Measurements from ENCODE around the gene RNF207.
A peak's percentile ranks its signal among the peaks of the same experiment; 100 is the strongest.

Gene RNF207

GRCh38 chr1:6251681-6252373 lies 45.9 kb downstream of the RNF207 start:
- no peak for DNase-seq

GRCh38 chr1:6252374-6252710 lies 46.4 kb downstream of the RNF207 start:
- no peak for DNase-seq

- no peak for DNase-seq
These were observed 47.5 kb downstream of the RNF207 start for GRCh38 chr1:6253380-6253779.

- no peak for DNase-seq
These were observed 48.8 kb downstream of the RNF207 start for GRCh38 chr1:6254691-6255090.

- no peak for DNase-seq
These were observed 50.7 kb downstream of the RNF207 start for GRCh38 chr1:6256645-6257044.

GRCh38 chr1:6257541-6258069 lies 51.7 kb downstream of the RNF207 start:
- DNase-seq, result no peak

GRCh38 chr1:6258675-6259074 lies 52.8 kb downstream of the RNF207 start:
- no peak for DNase-seq

- peak; percentile 82 to 85 for DNase-seq
These were observed 53.8 kb downstream of the RNF207 start for GRCh38 chr1:6259491-6260362.

GRCh38 chr1:6260433-6260934 lies 54.6 kb downstream of the RNF207 start:
- peak in 1 of 2 donors; percentile 10 for DNase-seq

- DNase-seq, result peak; percentile 33 to 47
These were observed 55.2 kb downstream of the RNF207 start, which contains the start of gene GPR153 for GRCh38 chr1:6260961-6261614. Gene GPR153, minus strand, starts transcription at chr1:6261098. Its CDS starts 6,193 bp downstream, at chr1:6254905.

- no peak for DNase-seq
These were observed 55.7 kb downstream of the RNF207 start for GRCh38 chr1:6261615-6261995.

GRCh38 chr1:6262555-6263420 lies 56.9 kb downstream of the RNF207 start:
- DNase-seq, result no peak

GRCh38 chr1:6263716-6264115 lies 57.8 kb downstream of the RNF207 start:
- DNase-seq, result no peak

- DNase-seq, result no peak
These were observed 59.2 kb downstream of the RNF207 start for GRCh38 chr1:6265151-6265550.

- no peak for DNase-seq
These were observed 60.7 kb downstream of the RNF207 start for GRCh38 chr1:6266641-6267040.

GRCh38 chr1:6267686-6268322 lies 61.9 kb downstream of the RNF207 start:
- no peak for DNase-seq

GRCh38 chr1:6268415-6268814 lies 62.5 kb downstream of the RNF207 start:
- DNase-seq, result no peak

GRCh38 chr1:6269296-6269695 lies 63.4 kb downstream of the RNF207 start:
- DNase-seq, result no peak

GRCh38 chr1:6269720-6270400 lies 63.9 kb downstream of the RNF207 start:
- DNase-seq, result no peak

GRCh38 chr1:6270401-6270800 lies 64.5 kb downstream of the RNF207 start:
- DNase-seq, result no peak

Data from CD4-positive, alpha-beta T cell treated with Interleukin-1 beta for 1 hour (primary cell).